Stimulated activated naive CD8-positive, alpha-beta T cell treated with anti-CD3 and anti-CD28 coated beads, Interleukin-15, Interleukin-2, amounts not matched to agents 100 ng/mL and 50 ng/mL, for 24 hours (primary cell): ENCODE results near the gene THUMPD2.
"Not testable (repeated sequence)": the region's sequence is repeated elsewhere in the genome, so short reads cannot be mapped to it uniquely, and the experiment has no call there.

Experiments
- H3K27ac Mint-ChIP-seq: one replicate; pipeline ENCODE4 v1.8.0; 2021; ENCODE audit warnings: mild to moderate bottlenecking, mixed read lengths
- H3K27me3 Mint-ChIP-seq: one replicate; pipeline ENCODE4 v1.8.0; 2021; ENCODE audit warnings: mixed read lengths
- H3K36me3 Mint-ChIP-seq: one replicate; pipeline ENCODE4 v1.8.0; 2021; ENCODE audit warnings: low read depth, mixed read lengths
- H3K4me1 Mint-ChIP-seq: one replicate; pipeline ENCODE4 v1.8.0; 2021; ENCODE audit warnings: low read depth, mixed read lengths
- H3K4me3 Mint-ChIP-seq: one replicate; pipeline ENCODE4 v1.8.0; 2021; ENCODE audit warnings: mild to moderate bottlenecking, mixed read lengths
- H3K9me3 Mint-ChIP-seq: one replicate; pipeline ENCODE4 v1.8.0; 2021; ENCODE audit warnings: mixed read lengths

THUMPD2 gene

DNA sequence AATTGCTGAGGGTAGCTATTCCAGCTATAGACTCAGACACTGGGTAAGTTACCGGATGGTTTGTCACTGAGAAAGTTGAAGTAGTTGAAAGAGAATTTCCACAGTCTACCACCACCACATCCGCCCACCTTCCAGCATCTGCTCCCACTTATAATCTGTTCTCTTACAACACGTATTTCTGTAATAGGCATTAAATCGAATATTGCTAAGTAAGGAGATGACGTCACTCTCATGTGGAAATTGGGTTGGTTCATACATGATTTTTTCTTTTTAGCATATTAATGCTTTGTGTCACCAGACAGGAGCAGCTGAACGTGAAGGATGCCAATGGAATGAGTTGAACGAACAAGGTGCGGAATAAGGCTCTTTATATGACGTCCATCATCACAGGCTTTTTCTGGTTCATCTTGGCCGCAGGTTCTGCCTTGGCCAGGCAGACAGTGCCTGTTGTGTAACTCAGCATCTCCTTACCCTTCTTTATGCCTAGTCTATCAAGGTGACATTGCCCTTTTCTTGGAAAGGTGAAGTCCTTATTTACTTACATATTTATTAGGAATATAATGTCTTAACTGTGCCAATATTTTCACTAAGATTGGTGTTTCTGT lies 45.9 kb downstream of the THUMPD2 start:
- Mint-ChIP-seq H3K36me3 (peaks cover 66% of the 10 kb centered on the region), H3K4me1 (peaks cover 18% of the 10 kb centered on the region)

DNA sequence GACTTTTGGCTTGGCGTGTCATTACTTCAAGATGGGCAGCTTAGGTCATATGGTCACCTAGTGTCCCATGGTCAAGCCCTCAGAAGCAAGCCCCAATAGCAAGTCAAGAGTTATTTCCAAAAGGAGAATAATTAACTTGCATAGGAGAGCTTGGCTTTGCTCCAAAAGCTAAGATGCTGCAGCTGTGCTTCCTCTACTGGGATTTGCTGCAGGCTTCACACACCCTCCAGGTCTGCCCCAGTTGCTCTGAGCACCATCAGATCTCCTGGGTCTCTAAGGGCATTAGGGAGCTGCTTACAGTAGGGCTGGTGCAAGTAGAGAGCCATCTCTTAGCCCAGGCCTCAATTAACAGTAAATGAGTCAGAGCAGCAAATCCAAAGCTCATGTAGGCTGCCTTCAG lies 46.6 kb downstream of the THUMPD2 start:
- Mint-ChIP-seq H3K4me1 (peaks cover 14% of the 10 kb centered on the region), H3K4me3 (no peak overlapping the region), H3K27ac (no peak overlapping the region), H3K27me3 (no peaks in the 10 kb centered on the region), H3K9me3 (no peaks in the 10 kb centered on the region), H3K36me3 (peaks cover 59% of the 10 kb centered on the region)

More for the DNA sequence above, 45.9 kb downstream of the THUMPD2 start:
- Mint-ChIP-seq H3K4me3 (no peak overlapping the region), H3K9me3 (no peaks in the 10 kb centered on the region), H3K27me3 (no peaks in the 10 kb centered on the region), H3K27ac (no peak overlapping the region)

DNA sequence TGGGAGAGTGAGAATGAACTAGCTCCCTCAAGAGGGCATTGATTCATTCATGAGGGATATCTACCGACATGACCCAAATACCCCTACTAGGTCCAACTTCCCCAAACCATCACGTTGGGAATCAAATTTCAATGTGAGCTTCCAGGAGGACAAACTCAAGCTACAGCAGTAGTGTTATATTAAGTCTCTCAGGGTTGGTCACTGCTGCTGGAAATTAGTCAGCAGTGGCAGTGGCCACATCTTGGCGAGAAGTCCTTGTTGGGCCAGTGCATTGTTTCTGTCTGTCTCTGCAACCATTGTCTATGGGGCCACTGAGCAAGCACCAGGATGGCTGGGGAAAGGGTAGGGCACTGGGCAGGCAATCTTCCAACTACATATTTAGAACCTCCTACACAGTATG lies 47.5 kb downstream of the THUMPD2 start:
- Mint-ChIP-seq H3K9me3 (no peaks in the 10 kb centered on the region), H3K27me3 (no peaks in the 10 kb centered on the region), H3K36me3 (peaks cover 50% of the 10 kb centered on the region), H3K27ac (no peak overlapping the region), H3K4me1 (peaks cover 10% of the 10 kb centered on the region), H3K4me3 (no peak overlapping the region)

DNA sequence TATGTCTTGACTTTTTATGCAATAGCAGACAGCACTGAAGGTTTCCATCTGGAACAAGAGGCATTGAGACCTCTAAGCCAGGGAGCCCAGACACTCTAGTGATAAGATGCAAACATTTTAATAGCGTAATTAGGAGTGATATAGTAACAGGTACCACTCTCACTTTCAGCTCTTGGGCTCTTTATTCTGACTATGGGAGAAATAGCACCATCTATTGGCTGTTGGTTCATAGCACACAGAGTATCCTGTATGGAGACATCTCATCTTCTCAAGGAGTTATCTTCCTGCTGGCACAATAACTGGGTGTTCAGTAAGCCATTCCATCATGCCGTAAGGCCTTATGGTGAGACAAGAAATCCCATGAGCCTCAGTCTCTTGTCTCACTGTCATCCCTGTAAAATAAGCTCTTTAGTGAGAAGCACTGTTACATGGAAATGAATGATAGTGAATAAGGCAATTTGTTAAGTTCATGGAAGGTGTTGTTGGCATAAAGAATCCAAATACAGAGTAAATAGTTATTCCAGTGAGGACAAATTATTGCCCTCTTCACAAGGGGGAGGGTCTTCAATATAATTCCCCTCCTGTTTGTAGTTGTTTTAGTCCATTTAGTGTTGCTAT lies 48.3 kb downstream of the THUMPD2 start:
- Mint-ChIP-seq H3K36me3 (peaks cover 43% of the 10 kb centered on the region), H3K27ac (no peak overlapping the region), H3K4me3 (no peak overlapping the region)

DNA sequence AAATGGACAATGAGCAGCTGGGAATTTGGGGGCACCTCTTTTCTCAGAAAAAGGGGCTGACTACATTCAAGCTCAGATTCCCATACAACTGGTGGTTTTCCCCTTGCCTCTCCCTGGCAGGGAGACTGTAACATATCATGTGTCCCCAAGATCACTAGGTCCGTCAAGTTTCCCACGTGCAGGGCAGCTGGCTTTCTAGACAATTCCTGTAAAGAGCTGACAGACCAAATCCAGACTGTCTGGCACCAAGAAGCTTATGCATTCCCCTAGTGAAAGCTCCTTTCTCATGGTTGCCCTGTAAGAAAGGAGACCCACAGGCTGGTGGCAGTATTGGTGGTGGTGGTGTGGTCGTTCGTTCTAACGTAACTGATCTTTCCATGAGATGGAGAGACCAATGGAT lies 48.8 kb downstream of the THUMPD2 start:
- Mint-ChIP-seq H3K4me3 (no peak overlapping the region), H3K27ac (no peak overlapping the region), H3K9me3 (no peaks in the 10 kb centered on the region), H3K27me3 (no peaks in the 10 kb centered on the region), H3K36me3 (peaks cover 38% of the 10 kb centered on the region), H3K4me1 (peaks cover 4% of the 10 kb centered on the region)

More for the DNA sequence above, 48.3 kb downstream of the THUMPD2 start:
- H3K9me3 Mint-ChIP-seq = no peaks in the 10 kb centered on the region
- no peaks in the 10 kb centered on the region for H3K27me3 Mint-ChIP-seq
- H3K4me1 Mint-ChIP-seq = peaks cover 9% of the 10 kb centered on the region

DNA sequence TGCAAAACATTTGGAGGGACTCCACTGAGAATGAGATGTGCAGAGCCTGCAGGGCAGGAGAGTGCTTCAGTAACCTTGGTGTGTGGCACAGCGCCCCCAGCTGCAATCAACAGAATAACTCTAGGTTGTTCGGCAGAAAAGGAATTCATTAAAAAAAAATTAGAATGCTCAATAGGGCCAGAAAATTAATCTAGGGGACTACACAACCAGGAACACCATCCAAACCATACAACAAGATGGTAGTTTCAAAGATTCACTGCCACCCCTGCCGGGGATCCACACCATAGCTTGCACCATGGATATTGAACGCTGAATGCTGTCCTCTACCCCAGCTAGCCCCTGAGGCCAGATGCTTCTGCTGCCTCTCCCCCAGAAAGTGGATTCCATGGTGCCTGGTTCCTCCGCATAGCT lies 50.1 kb downstream of the THUMPD2 start:
- Mint-ChIP-seq H3K4me3 (no peak overlapping the region), H3K27me3 (no peaks in the 10 kb centered on the region), H3K4me1 (peaks cover 4% of the 10 kb centered on the region), H3K9me3 (no peaks in the 10 kb centered on the region), H3K27ac (no peak overlapping the region), H3K36me3 (peaks cover 26% of the 10 kb centered on the region)

DNA sequence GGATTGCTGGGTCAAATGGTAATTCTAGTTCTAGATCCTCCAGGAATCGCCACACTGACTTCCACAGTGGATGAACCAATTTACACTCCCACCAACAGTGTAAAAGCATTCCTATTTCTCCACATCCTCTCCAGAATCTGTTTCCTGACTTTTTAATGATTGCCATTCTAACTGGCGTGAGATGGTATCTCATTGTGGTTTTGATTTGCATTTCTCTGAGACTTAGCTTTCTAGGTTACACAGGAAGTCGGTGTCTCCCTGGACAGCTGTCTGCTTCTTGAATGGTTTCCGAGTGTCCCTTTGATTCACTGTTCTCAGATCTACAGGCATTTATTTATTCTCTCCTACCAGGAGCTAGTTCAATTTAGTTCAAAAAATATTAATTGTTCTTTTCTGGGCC lies 51.0 kb downstream of the THUMPD2 start:
- H3K4me3 Mint-ChIP-seq, H3K27ac Mint-ChIP-seq, H3K27me3 Mint-ChIP-seq, H3K4me1 Mint-ChIP-seq, H3K9me3 Mint-ChIP-seq: not testable (repeated sequence)
- peaks cover 19% of the 10 kb centered on the region for H3K36me3 Mint-ChIP-seq

DNA sequence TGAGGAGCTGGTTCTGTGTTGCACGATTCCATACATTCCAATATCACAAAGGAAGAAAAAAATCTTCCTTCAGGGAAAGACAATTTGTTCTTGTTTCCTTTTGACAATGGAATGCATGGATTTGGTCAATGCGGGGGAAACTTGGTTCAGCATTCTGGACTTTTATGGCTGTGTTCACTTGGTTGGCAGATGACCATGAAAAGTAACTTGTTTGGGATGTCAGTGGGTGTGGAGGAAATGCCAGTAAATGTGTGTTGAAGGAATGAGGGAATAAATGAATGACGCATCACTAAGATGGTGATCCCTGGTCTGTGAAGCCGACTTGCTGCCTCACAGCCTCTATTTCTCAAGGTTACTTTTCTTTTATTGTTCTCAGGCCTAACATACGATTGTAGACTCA lies 53.7 kb downstream of the THUMPD2 start:
- no peak overlapping the region for H3K4me3 Mint-ChIP-seq
- peaks cover 10% of the 10 kb centered on the region for H3K27me3 Mint-ChIP-seq
- no peaks in the 10 kb centered on the region for H3K36me3 Mint-ChIP-seq
- no peak overlapping the region for H3K27ac Mint-ChIP-seq
- H3K4me1 Mint-ChIP-seq = peaks cover 4% of the 10 kb centered on the region
- H3K9me3 Mint-ChIP-seq = no peaks in the 10 kb centered on the region

DNA sequence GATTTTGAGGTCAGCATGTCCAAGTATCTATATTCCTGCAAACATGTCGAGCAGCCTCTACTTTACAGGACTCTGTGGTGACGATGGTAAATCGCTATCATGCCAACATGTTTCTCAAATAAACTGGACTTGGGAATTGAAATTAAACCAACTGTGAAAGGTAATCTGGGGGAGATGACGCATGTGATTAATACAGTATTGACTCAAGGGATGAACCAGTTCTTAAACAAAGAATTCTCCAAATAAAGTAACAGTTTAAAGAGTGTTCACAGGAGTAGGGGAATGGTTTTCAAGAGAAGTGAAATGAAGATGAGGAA lies 54.3 kb downstream of the THUMPD2 start:
- H3K36me3 Mint-ChIP-seq = no peaks in the 10 kb centered on the region
- peaks cover 11% of the 10 kb centered on the region for H3K27me3 Mint-ChIP-seq
- no peak overlapping the region for H3K27ac Mint-ChIP-seq
- H3K4me1 Mint-ChIP-seq = peaks cover 4% of the 10 kb centered on the region
- no peak overlapping the region for H3K4me3 Mint-ChIP-seq
- no peaks in the 10 kb centered on the region for H3K9me3 Mint-ChIP-seq

DNA sequence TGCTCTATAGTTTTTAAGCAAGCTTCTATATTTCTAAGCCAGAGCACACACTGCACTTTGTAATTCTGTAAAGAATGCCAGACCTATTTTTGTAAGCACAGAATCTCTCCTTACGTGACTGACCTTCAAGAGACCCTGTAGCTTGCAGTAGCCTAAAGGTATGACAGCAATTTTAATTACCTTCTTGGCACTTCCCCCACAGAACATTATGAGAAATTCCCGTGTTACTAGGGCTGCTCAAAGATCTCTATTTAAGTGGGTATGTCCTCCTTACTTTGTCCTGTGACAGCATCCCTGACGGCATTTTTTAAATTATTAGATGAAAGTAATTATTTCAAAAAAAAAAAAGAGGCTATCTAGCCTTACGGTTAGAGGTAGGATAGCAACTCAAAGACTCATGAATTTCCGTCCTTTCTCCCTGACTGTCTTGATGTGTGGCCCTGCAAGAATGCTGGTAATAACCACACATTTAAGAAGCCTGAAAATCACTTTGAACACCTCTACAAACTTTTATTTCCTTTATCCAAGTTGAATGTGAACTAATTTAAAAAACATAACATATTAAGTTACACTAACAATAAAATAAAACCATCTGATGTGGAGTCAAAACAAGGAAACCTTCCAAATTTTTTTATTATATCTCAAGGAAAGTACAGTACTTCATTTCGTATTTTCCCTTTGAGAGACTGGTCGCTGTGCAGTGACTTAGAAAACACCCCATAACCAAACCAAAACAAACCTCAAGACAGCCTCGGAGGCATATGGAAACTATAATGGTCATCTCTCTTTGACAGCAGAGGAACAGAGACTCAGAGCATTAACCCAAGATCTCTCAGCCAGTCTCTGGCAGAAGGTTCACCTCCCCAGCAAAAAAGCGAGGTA lies 54.9 kb downstream of the THUMPD2 start:
- no peak overlapping the region for H3K27ac Mint-ChIP-seq
- peaks cover 4% of the 10 kb centered on the region for H3K4me1 Mint-ChIP-seq
- no peak overlapping the region for H3K4me3 Mint-ChIP-seq

DNA sequence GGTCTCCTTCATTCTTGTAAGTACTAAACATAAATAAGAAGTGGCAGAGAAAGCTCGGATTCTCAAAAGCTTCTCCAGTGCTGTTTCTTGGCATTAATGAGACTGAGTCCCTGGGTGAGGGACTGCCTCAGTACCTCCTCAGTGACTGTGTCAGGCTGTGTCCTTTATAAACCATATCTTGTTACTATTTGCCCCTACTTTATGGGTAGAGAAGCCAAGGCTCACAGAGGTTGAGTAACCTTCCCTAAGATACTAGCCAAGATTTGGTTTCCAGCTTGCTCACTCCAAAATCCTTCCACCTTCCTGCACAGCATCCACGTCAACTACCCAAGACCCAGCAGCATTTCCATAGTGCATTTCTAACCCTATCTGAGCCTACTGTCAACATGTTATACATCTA lies 55.6 kb downstream of the THUMPD2 start:
- Mint-ChIP-seq H3K9me3 (no peaks in the 10 kb centered on the region), H3K27me3 (peaks cover 11% of the 10 kb centered on the region), H3K36me3 (no peaks in the 10 kb centered on the region), H3K4me1 (peaks cover 4% of the 10 kb centered on the region), H3K27ac (no peak overlapping the region), H3K4me3 (no peak overlapping the region)

More for the DNA sequence above, 54.9 kb downstream of the THUMPD2 start:
- Mint-ChIP-seq H3K9me3 (no peaks in the 10 kb centered on the region), H3K27me3 (peaks cover 11% of the 10 kb centered on the region), H3K36me3 (no peaks in the 10 kb centered on the region)

DNA sequence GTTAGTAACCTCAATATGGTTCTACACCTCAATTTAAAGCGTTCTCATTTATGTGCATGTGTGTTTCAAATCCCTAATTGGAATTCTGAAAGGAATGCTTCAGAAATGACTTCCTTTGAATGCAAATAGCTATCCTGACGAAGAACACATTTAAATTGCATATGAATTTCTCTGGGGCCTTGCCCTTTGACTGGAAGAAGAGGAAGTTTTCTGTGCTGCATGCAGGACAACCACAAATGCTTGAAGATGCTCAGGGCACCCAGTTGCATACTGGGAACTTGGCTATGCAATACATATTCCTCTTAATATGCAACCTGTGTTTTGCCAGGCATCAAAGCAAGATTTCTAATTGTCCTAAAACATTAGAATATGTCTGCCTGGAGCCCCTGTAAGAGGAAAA lies 58.1 kb downstream of the THUMPD2 start:
- H3K27ac Mint-ChIP-seq = no peak overlapping the region
- H3K9me3 Mint-ChIP-seq = no peaks in the 10 kb centered on the region
- H3K4me3 Mint-ChIP-seq = no peak overlapping the region
- no peaks in the 10 kb centered on the region for H3K36me3 Mint-ChIP-seq
- no peaks in the 10 kb centered on the region for H3K4me1 Mint-ChIP-seq
- peaks cover 11% of the 10 kb centered on the region for H3K27me3 Mint-ChIP-seq

DNA sequence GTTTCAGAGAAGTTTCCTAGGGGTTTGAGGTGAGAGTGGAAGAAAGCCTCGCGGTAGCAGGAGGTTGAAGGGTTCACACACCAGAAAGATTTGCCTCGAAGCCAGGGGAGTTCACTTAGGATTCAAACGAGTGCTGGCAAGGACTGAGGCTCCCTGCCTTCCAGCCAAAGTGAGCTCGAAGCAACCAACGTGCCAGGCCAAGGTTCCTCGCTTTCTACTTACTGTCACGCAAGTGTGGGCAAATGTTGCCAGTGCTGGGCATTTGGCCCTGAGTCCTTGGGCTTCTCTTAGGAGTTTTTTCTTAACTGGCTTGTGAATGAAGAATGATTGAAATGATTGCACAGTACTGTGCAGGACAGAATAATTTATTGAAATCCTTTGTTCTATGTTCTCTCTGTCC lies 59.7 kb downstream of the THUMPD2 start:
- no peaks in the 10 kb centered on the region for H3K9me3 Mint-ChIP-seq
- no peaks in the 10 kb centered on the region for H3K4me1 Mint-ChIP-seq
- H3K36me3 Mint-ChIP-seq = no peaks in the 10 kb centered on the region
- no peak overlapping the region for H3K4me3 Mint-ChIP-seq
- peaks cover 11% of the 10 kb centered on the region for H3K27me3 Mint-ChIP-seq
- no peak overlapping the region for H3K27ac Mint-ChIP-seq

DNA sequence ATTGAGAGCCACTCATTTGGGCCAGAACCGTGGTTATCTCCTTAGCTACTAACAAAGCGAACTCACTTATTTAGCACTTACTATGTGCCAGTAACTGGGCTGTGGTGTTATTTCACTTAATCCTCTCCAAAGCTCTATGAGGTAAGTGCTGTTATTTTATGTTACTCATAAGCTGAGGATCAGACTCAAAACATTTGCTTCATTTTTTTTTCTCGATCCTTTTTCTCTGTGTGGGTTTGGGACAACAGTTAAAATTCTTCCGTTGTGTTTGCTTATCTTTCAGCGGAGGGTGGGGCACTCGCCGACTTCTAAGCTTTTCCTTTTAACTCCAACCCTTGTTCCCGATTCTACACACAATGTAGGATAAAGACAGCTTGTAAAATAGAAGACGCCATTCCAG lies 60.6 kb downstream of the THUMPD2 start:
- H3K36me3 Mint-ChIP-seq = no peaks in the 10 kb centered on the region
- no peak overlapping the region for H3K4me3 Mint-ChIP-seq
- no peaks in the 10 kb centered on the region for H3K9me3 Mint-ChIP-seq
- H3K4me1 Mint-ChIP-seq = no peaks in the 10 kb centered on the region
- peaks cover 11% of the 10 kb centered on the region for H3K27me3 Mint-ChIP-seq
- H3K27ac Mint-ChIP-seq = no peak overlapping the region

DNA sequence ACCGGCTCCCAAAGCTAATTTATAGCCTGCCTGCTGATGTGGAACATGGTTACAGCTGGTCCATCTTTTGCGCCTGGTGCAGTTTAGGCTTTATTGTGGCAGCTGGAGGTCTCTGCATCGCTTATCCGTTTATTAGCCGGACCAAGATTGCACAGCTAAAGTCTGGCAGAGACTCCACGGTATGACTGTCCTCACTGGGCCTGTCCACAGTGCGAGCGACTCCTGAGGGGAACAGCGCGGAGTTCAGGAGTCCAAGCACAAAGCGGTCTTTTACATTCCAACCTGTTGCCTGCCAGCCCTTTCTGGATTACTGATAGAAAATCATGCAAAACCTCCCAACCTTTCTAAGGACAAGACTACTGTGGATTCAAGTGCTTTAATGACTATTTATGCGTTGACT lies 62.0 kb downstream of the THUMPD2 start:
- Mint-ChIP-seq H3K27ac (no peak overlapping the region), H3K4me1 (no peaks in the 10 kb centered on the region), H3K36me3 (no peaks in the 10 kb centered on the region), H3K4me3 (no peak overlapping the region), H3K9me3 (no peaks in the 10 kb centered on the region), H3K27me3 (peaks cover 9% of the 10 kb centered on the region)
